BLaER1 treated with 17β-estradiol and CSF1 and Interleukin-3, amounts not matched to agents 10 nM and 100 nM (cell line): ENCODE data around the gene NOVA1.

Experiments used
- H3K27ac ChIP-seq, 11 experiments: shearing (Covaris generic); formaldehyde crosslinking; 2 replicates each; pipeline ENCODE4 v1.8.1; 2022
- H3K27me3 ChIP-seq, 11 experiments: shearing (Covaris generic); formaldehyde crosslinking; 2 replicates each; pipeline ENCODE4 v1.8.1; 2022
- H3K36me3 ChIP-seq, 11 experiments: shearing (Covaris generic); formaldehyde crosslinking; 2 replicates each; pipeline ENCODE4 v1.8.1; 2022
- H3K4me1 ChIP-seq, 10 experiments: shearing (Covaris generic); formaldehyde crosslinking; 2 replicates each; pipeline ENCODE4 v1.8.1; 2022
- H3K4me2 ChIP-seq, 11 experiments: shearing (Covaris generic); formaldehyde crosslinking; 2 replicates each; pipeline ENCODE4 v1.8.1; 2022
- H3K4me3 ChIP-seq, 10 experiments: shearing (Covaris generic); formaldehyde crosslinking; 2 replicates each; pipeline ENCODE4 v1.8.1; 2022
- H3K9ac ChIP-seq, 11 experiments: shearing (Covaris generic); formaldehyde crosslinking; 2 replicates each; pipeline ENCODE4 v1.8.1; 2022
- H3K9me3 ChIP-seq, 11 experiments: shearing (Covaris generic); formaldehyde crosslinking; replicated peaks in 1 of 11; 2 replicates each; pipeline ENCODE4 v1.8.1; 2022
- H4K20me1 ChIP-seq, 11 experiments: shearing (Covaris generic); formaldehyde crosslinking; 2 replicates each; pipeline ENCODE4 v1.8.1; 2022
- Cebpa-rat ChIP-seq, 11 experiments: shearing (Covaris generic); IDR thresholded peaks; 2 replicates each; pipeline ENCODE4 v1.8.1; 2022

NOVA1 gene

GRCh38 chr14:26401179-26401968 is 196.5 kb downstream of the NOVA1 start:
- Histone ChIP-seq H3K36me3 (no peaks in the 10 kb centered on the region), H3K9ac (no peak overlapping the region), H3K9me3 (no peaks in the 10 kb centered on the region), H3K4me1 (no peaks in the 10 kb centered on the region), H3K4me2 (no peak overlapping the region), H3K27ac (no peak overlapping the region), H3K4me3 (no peak overlapping the region), H4K20me1 (0 out of 22 replicates have a peak, but pooled peaks cover 0 to 5% (median 0%) of the 10 kb centered on the region in 11 experiments), H3K27me3 (no peaks in the 10 kb centered on the region)
- TF ChIP-seq Cebpa-rat (IDR thresholded peaks at IDR 0.05): peak in 3 of 11 experiments; percentile 12 to 52 (median 42); a peak in 3 of 22 replicates

DNA sequence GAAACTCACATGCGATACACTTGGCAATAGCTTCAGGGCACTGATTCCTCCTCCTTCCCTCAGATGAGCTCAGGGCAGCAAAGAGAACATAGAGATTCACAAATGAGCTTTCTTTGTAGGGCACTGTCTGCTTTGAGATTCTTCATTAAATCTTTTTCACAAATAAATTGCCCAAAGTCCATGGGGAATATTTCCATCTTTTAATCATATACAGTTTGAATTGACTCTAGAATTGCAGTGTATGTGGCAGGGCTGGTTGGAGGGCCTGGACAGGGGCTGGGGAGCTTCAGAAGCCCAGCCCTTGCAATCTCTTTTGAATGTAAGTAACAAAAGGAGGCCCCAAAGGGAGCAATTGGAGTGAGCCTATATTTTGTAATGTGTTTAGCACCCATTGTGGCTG is 197.5 kb downstream of the NOVA1 start:
- 0 out of 22 replicates have a peak, but pooled peaks cover 0 to 5% (median 0%) of the 10 kb centered on the region in 11 experiments for H4K20me1 ChIP-seq
- H3K4me1 ChIP-seq: no peaks in the 10 kb centered on the region
- H3K9me3 ChIP-seq: no peaks in the 10 kb centered on the region
- H3K4me3 ChIP-seq: no peak overlapping the region
- H3K36me3 ChIP-seq: no peaks in the 10 kb centered on the region
- no peak overlapping the region for H3K27ac ChIP-seq
- no peak for TF ChIP-seq Cebpa-rat (IDR thresholded peaks at IDR 0.05)
- H3K4me2 ChIP-seq: no peak overlapping the region
- no peak overlapping the region for H3K9ac ChIP-seq
- no peaks in the 10 kb centered on the region for H3K27me3 ChIP-seq

- Histone ChIP-seq H4K20me1 (0 out of 22 replicates have a peak, but pooled peaks cover 0 to 5% (median 0%) of the 10 kb centered on the region in 11 experiments), H3K36me3 (no peaks in the 10 kb centered on the region), H3K4me1 (no peaks in the 10 kb centered on the region; a peak in 1 of 20 replicates), H3K27me3 (no peaks in the 10 kb centered on the region), H3K4me3 (no peak overlapping the region), H3K9ac (no peak overlapping the region), H3K9me3 (no peaks in the 10 kb centered on the region), H3K27ac (no peak overlapping the region), H3K4me2 (no peak overlapping the region)
- TF ChIP-seq Cebpa-rat (IDR thresholded peaks at IDR 0.05): no peak
Measured at GRCh38 chr14:26398616-26399015, 199.2 kb downstream of the NOVA1 start.
